Measurements from ENCODE around the gene PTPN6.

Gene PTPN6

DNA sequence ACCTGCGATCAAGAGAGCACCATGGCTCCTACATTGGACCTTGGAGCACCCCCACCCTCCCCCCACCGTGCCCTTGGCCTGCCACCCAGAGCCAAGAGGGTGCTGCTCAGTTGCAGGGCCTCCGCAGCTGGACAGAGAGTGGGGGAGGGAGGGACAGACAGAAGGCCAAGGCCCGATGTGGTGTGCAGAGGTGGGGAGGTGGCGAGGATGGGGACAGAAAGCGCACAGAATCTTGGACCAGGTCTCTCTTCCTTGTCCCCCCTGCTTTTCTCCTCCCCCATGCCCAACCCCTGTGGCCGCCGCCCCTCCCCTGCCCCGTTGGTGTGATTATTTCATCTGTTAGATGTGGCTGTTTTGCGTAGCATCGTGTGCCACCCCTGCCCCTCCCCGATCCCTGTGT is 9.4 kb upstream of the PTPN6 start:
- no peak for DNase-seq (ENCODE audit: low read depth in 2 of 2)

- no peak for DNase-seq (ENCODE audit: low read depth in 2 of 2)
These were observed 8.9 kb upstream of the PTPN6 start for GRCh38 chr12:6942331-6942665.

DNA sequence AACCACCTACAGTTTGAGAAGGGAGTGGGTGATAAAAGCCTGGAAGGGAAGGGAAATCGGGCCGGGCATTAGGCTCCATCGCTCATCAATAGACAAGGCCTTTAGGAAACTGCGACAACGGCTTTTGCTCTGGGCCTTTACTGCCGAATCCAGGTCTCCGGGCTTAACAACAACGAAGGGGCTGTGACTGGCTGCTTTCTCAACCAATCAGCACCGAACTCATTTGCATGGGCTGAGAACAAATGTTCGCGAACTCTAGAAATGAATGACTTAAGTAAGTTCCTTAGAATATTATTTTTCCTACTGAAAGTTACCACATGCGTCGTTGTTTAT is 7.8 kb upstream of the PTPN6 start:
- peak; percentile 81 to 84 for DNase-seq (ENCODE audit: low read depth in 2 of 2)

GRCh38 chr12:6943722-6944380 is 7.3 kb upstream of the PTPN6 start, which contains the start of the genes C12orf57 and RNU7-1:
Gene C12orf57 (plus strand): TSS chr12:6944022. CDS start chr12:6944122, 100 bp downstream.
Gene RNU7-1 (plus strand): TSS chr12:6943816.
- peak; percentile 82 to 85 for DNase-seq (ENCODE audit: low read depth in 2 of 2)

- DNase-seq (ENCODE audit: low read depth in 2 of 2), result peak; percentile 80 to 85
These were observed 6.6 kb upstream of the PTPN6 start for GRCh38 chr12:6944381-6945186.

- no peak for DNase-seq (ENCODE audit: low read depth in 2 of 2)
These were observed 5.5 kb upstream of the PTPN6 start for GRCh38 chr12:6945613-6946012.

- no peak for DNase-seq (ENCODE audit: low read depth in 2 of 2)
These were observed 4.9 kb upstream of the PTPN6 start for GRCh38 chr12:6946033-6946919.

- DNase-seq (ENCODE audit: low read depth in 2 of 2), result no peak
These were observed 4.2 kb upstream of the PTPN6 start for GRCh38 chr12:6946920-6947374.

DNA sequence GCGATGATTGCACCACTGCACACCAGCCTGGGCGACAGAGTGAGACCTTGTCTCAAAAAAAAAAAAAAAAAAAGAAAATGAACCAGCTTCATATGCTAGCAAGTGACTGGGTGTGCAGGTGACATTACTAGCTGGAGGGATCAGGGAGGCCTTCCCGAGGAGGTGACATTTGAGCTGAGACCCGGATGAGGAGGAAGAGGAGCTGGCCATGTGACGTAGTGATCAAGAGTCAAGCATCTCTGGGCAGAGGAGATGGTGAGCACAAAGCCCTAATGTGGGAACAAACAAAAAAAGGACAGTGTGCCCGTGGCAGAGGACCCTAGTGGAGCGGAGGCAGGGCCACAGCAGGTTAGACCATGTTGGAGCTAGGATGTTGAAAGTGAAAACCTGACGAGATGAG is 3.5 kb upstream of the PTPN6 start:
- no peak for DNase-seq (ENCODE audit: low read depth in 2 of 2)

- no peak for DNase-seq (ENCODE audit: low read depth in 2 of 2)
These were observed 2.1 kb upstream of the PTPN6 start for GRCh38 chr12:6948873-6949594.

DNA sequence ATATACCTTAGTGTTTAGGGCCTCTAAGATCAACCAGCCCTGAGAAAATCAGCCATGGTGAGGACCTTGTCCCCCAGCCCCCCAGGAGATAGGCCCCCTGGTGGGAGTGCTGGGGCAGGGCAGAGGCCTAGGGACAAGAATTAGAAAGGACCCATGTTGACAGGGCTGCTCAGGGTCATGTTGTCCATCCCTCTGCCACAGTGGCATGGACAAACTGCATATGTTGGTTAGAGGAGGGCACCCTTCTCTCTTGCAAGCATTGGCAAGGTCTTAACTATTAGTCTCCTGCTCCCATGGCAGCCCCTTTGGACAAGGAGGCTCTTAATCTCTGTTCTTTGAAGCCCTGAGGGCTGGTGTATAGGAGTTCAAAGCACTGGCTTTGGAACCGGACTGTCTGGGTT is 755 bp upstream of the PTPN6 start:
- DNase-seq (ENCODE audit: low read depth in 2 of 2), result no peak

DNA sequence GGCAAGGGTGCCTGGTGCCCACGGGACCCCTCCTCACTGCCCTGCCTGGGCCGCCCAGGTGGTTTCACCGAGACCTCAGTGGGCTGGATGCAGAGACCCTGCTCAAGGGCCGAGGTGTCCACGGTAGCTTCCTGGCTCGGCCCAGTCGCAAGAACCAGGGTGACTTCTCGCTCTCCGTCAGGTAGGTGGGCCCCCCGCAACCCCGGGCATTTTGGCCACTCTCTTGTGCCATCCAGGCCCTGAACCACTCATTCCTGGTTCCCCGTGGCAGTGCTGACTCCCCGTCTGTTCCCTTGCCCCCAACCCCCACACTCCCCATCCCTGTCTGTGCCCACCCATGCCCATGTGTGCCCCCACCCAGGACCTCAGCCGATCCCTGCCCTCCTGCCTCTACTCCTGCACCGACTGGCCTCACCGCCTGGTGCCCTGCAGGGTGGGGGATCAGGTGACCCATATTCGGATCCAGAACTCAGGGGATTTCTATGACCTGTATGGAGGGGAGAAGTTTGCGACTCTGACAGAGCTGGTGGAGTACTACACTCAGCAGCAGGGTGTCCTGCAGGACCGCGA is 480 bp downstream of the PTPN6 start:
- no peak for DNase-seq (ENCODE audit: low read depth in 2 of 2)

DNA sequence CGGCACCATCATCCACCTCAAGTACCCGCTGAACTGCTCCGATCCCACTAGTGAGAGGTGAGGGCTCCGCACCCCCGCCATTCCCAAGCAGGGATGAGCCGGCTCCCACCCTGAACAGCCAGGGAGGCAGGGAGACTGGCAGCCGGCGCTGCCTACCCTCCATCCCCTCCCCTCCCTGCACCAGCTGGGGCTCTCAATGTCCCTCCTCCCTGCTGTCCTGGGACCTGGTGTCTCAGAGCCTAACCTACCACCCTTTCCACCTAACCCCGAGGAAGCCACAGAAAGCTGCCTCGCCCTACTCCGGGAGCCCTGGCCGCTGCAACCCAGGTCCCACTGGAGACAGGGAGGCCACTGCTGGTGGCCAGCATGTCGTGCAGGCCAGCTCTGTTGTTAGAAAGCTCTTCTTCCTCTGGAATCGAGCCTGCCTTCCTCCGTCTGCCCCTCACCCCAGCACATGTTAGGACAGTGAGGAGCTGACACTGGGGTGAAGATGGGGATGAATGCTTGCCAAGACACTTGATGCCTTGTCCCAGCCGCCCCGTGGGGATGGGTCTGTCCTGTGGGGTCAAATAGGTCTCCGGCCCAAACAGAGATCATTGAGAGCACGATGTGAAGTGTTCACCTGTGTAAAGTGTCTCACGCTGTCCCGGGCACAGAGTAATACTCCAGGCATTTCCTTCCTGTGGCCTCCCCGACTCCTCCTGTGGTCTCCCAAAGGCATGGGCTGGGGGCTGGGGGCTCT is 1.1 kb downstream of the PTPN6 start:
- DNase-seq (ENCODE audit: low read depth in 2 of 2), result no peak

DNA sequence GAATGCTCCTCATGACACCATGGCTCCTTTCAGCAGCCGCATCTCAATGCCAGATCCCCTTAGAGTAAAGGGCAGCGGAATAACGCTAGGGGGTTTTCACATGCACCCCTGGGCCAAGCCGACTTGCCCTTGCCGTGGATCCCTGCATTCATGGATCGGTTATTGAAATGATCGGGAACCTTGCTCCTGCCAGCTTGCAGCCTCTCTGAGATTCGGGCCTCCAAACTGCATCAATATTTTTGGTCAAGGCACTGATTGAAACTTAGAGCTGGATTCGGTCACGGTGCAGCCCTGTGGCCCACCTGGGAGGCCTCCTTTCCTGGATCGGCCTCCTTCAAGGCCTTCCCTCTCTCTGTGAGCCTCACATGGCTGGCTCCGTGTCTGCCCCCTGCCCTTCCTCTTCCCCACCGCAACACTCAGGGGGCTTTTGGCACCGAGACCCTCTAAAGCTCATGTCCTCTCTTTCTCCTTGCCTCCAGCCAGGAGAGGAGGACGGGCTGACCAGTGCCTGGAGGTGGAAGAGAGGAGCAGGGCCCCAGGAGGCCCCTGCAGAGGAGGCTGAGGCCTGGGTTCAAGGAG is 1.8 kb downstream of the PTPN6 start:
- no peak for DNase-seq (ENCODE audit: low read depth in 2 of 2)

DNA sequence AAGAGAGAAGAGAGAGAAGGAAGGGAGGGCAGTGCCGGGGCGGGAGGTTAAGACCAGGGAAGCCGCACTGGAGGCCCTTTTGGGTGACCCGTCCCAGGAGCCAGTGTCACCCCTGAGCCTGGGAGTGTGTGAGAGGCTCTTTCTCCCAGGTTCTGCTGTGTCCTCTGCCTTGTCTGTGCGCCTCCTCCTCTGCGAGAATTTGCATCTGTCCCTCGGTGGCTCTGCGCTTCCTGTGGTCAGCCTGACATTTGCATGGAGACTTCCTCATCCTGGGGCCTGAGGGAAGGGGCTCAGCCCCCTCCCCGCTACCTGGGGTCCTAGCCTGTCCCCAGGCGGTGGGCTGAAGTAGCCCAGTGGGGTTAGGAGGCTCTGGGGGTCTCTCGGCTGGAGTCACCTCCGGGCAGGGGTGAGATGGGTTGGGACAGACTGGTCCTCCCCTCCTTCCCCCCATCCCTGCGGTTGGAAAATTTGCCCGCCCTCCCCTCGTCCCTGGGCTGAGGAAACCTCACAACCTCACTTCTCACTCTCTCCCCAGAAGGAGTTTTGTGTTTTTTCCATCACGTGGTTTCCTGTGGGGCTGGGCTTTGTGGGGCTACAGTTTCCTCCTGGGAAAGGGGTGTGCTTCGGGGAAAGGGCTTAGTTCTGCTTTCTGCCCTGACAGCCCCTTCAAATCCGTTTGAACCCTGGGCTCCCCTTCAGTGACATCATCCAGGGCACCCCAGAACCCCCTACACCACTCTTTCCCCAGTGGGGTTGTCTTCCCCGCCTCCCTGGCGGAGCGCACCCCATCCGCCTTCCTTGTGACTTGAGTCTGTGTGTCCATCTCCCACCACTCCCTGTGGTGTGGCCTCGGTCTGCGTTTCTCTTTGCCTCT is 2.5 kb downstream of the PTPN6 start:
- peak; percentile 31 to 37 for DNase-seq (ENCODE audit: low read depth in 2 of 2)

DNA sequence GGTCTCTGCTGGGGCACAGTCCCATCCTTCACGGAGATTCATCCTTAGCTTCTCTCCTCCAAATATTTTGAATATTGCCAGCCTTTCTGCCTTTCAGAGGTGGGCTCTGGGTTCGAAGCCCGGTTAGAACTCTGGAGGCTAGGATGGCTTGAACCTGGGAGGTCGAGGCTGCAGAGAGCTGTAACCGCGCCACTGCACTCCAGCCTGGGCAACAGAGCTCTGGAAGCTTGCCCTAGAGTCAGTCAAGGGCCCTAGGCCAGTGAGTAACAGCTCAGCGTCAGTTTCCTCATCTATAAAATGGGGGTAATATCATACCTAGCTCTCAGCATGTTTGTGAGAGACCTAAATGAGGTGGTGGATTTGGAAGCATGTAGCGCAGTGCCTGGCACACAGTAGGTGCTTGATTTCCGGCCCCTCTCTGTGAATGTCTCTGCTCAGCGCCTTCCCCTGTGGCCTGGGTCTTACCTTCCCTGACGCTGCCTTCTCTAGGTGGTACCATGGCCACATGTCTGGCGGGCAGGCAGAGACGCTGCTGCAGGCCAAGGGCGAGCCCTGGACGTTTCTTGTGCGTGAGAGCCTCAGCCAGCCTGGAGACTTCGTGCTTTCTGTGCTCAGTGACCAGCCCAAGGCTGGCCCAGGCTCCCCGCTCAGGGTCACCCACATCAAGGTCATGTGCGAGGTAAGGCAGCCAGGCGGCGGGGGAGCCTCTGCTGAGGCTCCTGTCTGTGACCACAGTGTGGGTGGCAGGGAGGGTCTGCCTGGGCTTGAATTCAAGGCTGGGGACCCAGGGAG is 3.4 kb downstream of the PTPN6 start:
- no peak for DNase-seq (ENCODE audit: low read depth in 2 of 2)

DNA sequence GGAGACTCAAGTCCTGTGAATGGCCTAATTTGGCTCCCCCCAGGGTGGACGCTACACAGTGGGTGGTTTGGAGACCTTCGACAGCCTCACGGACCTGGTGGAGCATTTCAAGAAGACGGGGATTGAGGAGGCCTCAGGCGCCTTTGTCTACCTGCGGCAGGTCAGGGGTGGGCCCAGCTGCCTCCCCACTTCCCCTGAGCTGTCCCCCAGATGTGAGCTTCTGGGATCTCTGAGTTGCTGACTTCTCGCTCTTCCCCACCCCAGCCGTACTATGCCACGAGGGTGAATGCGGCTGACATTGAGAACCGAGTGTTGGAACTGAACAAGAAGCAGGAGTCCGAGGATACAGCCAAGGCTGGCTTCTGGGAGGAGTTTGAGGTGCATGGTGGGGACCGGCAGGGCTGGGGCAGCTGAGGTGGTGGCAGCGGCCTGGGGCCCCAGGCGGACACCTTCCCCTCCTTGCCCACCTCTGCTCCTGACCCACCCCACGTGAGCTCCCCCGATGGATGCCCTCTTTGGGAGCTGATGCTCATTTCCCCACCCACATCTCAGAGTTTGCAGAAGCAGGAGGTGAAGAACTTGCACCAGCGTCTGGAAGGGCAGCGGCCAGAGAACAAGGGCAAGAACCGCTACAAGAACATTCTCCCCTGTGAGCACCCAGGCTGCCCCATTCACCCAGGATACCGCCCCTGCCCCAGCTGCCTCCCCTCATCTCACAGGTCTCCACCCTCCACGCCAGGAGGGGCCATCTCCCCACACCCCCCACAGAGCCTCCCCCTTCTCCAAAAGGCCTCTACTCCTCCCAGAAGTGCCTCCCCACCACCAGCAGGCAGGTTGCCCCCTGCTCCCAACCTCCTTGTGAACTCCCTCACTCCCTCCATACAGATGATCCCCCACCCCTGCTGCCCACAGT is 4.2 kb downstream of the PTPN6 start:
- DNase-seq (ENCODE audit: low read depth in 2 of 2), result no peak

All from fibroblast of skin of left biceps (primary cell).